GM12892 (cell line): ENCODE measurements around the gene SARNP.

ENCODE experiments used
- POLR2A ChIP-seq: IDR thresholded peaks from 2 replicates; pipeline ENCODE4 v1.6.1; 2011; ENCODE audit warnings: low read depth, low read length, control low read depth
- POLR2AphosphoS5 ChIP-seq: IDR thresholded peaks from 2 replicates; pipeline ENCODE4 v1.6.1; 2011; ENCODE audit warnings: low read depth, low read length, control low read depth
- TAF1 ChIP-seq: IDR thresholded peaks from 2 replicates; pipeline ENCODE4 v1.6.1; 2011; ENCODE audit warnings: low read depth, mild to moderate bottlenecking, control low read depth, low read length, borderline replicate concordance

DNA sequence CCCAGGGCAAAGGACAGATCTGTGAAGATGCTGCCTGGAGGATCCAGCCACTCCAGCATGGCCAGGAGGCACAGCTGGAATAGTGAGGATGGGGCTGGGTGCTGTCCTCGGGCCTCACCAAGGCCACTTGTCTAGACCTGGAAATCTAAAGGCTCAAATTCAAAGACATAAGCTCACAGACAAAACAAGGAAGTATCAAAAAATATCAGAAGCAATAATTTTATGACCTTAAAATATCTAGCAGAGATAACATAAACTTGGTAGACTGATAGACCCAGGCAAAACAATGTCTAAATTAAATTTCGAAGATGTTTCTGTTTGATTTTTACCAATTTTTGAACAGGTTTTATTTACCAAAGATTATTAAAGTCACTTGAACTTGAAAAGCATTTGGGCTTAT is 47.8 kb upstream of the SARNP start:
- no peak for TF ChIP-seq TAF1
- TF ChIP-seq POLR2A: no peak
- TF ChIP-seq POLR2AphosphoS5: no peak
